ENCODE results near the gene COLEC11. TPM values are rescaled to one million over a fixed set of nuclear protein-coding genes. Genes with fewer than 3 reads are reported as not detected.

COLEC11 gene
- total and polyA plus RNA-seq, 2 of the 13 experiments (the other 11 are each of a cell fraction or from before 2014, with no cell fraction given): 1.5 to 3.0 TPM

GRCh38 chr2:3647246-3647645 is 52.3 kb downstream of the COLEC11 start:
- ATAC-seq (no peak), FAIRE-seq (no peak)
- POLR2A ChIA-PET: no interaction called here

More at GRCh38 chr2:3647246-3647645, 52.3 kb downstream of the COLEC11 start:
- H3K4me3 ChIP-seq (replicated peaks in 1 of 3; ENCODE audit: insufficient read depth in 1 of 3, low read depth in 2 of 3, low read length in 3 of 3): no peak overlapping the region
- 56% methylated on average over 13 of the region's 13 CpGs for WGBS (ENCODE audit: low lambda C conversion rate)
- no peaks in the 10 kb centered on the region for H4K20me1 ChIP-seq (ENCODE audit: insufficient read depth, low read length)
- in situ Hi-C loops (cut with HindIII; ENCODE audit: extremely low pct_ligation_motif_present, low pct_unique_long_range_greater_than_20kb): no loop called here
- H3K27me3 ChIP-seq (ENCODE audit: control insufficient read depth in 1 of 2, insufficient read depth in 2 of 2, low read length in 2 of 2): peaks cover 6 to 16% of the 10 kb centered on the region in 2 experiments; a peak in 3 of 5 replicates
- no peak overlapping the region for H3K27ac ChIP-seq (ENCODE audit: extremely low read length, insufficient read depth, low read length)
- no peak for DNase-seq (ENCODE audit: low spot score)
- intact Hi-C loops (cut with micrococcal nuclease; ENCODE audit: unreplicated experiment): no loop called here
- no peak overlapping the region for H2AFZ ChIP-seq (ENCODE audit: low read length)
- no peak overlapping the region for H3K4me2 ChIP-seq (ENCODE audit: low read depth, low read length)
- TF ChIP-seq SKI (IDR thresholded peaks at IDR 0.05; ENCODE audit: partially characterized antibody) (no peak), HNRNPL (IDR thresholded peaks at IDR 0.05; ENCODE audit: low read depth, low read length) (no peak), ZNF775 (CRISPR knock-in tag; IDR thresholded peaks at IDR 0.05; ENCODE audit: borderline replicate concordance) (no peak), ATF7-NPFF (CRISPR knock-in tag; IDR thresholded peaks at IDR 0.05; ENCODE audit: low read depth) (no peak), ZBTB7A (CRISPR knock-in tag; IDR thresholded peaks at IDR 0.05) (no peak), ZBTB21 (CRISPR knock-in tag; IDR thresholded peaks at IDR 0.05) (no peak), ERF (CRISPR knock-in tag; IDR thresholded peaks at IDR 0.05) (no peak), PHF5A (CRISPR knock-in tag; IDR thresholded peaks at IDR 0.05; ENCODE audit: low read depth, unreplicated experiment) (no peak), BHLHE40 (IDR thresholded peaks at IDR 0.05; ENCODE audit: low read length) (no peak), NCOA1 (CRISPR knock-in tag; IDR thresholded peaks at IDR 0.05) (no peak), ZNF576 (CRISPR knock-in tag; IDR thresholded peaks at IDR 0.05) (no peak), SOX6 (IDR thresholded peaks at IDR 0.05) (no peak), SOX6 (CRISPR knock-in tag; IDR thresholded peaks at IDR 0.05) (no peak), ZNF235 (CRISPR knock-in tag; IDR thresholded peaks at IDR 0.05; ENCODE audit: borderline replicate concordance) (no peak)
- TF ChIP-seq, protein P1, sequence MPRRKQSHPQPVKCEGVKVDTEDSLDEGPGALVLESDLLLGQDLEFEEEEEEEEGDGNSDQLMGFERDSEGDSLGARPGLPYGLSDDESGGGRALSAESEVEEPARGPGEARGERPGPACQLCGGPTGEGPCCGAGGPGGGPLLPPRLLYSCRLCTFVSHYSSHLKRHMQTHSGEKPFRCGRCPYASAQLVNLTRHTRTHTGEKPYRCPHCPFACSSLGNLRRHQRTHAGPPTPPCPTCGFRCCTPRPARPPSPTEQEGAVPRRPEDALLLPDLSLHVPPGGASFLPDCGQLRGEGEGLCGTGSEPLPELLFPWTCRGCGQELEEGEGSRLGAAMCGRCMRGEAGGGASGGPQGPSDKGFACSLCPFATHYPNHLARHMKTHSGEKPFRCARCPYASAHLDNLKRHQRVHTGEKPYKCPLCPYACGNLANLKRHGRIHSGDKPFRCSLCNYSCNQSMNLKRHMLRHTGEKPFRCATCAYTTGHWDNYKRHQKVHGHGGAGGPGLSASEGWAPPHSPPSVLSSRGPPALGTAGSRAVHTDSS (CRISPR knock-in tag; conservative IDR thresholded peaks at IDR 0.05): no peak
- TF ChIP-seq, protein P2, sequence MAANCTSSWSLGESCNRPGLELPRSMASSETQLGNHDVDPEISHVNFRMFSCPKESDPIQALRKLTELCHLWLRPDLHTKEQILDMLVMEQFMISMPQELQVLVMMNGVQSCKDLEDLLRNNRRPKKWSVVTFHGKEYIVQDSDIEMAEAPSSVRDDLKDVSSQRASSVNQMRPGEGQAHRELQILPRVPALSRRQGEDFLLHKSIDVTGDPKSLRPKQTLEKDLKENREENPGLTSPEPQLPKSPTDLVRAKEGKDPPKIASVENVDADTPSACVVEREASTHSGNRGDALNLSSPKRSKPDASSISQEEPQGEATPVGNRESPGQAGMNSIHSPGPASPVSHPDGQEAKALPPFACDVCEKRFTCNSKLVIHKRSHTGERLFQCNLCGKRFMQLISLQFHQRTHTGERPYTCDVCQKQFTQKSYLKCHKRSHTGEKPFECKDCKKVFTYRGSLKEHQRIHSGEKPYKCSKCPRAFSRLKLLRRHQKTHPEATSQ (CRISPR knock-in tag; IDR thresholded peaks at IDR 0.05; ENCODE audit: borderline replicate concordance): no peak
- TF ChIP-seq, protein P3, sequence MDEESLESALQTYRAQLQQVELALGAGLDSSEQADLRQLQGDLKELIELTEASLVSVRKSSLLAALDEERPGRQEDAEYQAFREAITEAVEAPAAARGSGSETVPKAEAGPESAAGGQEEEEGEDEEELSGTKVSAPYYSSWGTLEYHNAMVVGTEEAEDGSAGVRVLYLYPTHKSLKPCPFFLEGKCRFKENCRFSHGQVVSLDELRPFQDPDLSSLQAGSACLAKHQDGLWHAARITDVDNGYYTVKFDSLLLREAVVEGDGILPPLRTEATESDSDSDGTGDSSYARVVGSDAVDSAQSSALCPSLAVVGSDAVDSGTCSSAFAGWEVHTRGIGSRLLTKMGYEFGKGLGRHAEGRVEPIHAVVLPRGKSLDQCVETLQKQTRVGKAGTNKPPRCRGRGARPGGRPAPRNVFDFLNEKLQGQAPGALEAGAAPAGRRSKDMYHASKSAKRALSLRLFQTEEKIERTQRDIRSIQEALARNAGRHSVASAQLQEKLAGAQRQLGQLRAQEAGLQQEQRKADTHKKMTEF (CRISPR knock-in tag; IDR thresholded peaks at IDR 0.05): no peak
- BruUV-seq (replicated peaks): no TSS peak
- no peaks in the 10 kb centered on the region for H3K36me3 ChIP-seq (replicated peaks in 1 of 2; ENCODE audit: control insufficient read depth in 1 of 2, insufficient read depth in 2 of 2, low read length in 2 of 2)
- H3K4me1 ChIP-seq (ENCODE audit: insufficient read depth, low read length): peaks cover 45% of the 10 kb centered on the region
- CTCF ChIA-PET (ENCODE audit: low intra/inter-chr PET ratio, low total read pairs): no interaction called here
- H3K9me3 ChIP-seq (ENCODE audit: low read length): no peaks in the 10 kb centered on the region
- no peaks in the 10 kb centered on the region for H3K79me2 ChIP-seq (ENCODE audit: insufficient read depth, low read length)
- H3K9ac ChIP-seq (ENCODE audit: insufficient read depth, low read depth, low read length): no peak overlapping the region
